ENCODE results near the gene FBN1.

- no peak for TF ChIP-seq EZH2 (IDR thresholded peaks at IDR 0.05)
- TF ChIP-seq POLR2AphosphoS5 (IDR thresholded peaks at IDR 0.05; ENCODE audit: borderline replicate concordance, low read depth, low read length), result no peak
- TF ChIP-seq FOXP2 (optimal IDR thresholded peaks at IDR 0.05; ENCODE audit: control extremely low read depth, extremely low read length, insufficient read depth), result no peak
Measured at GRCh38 chr15:48584812-48585563, 60.5 kb downstream of the FBN1 start.
